Measurements from ENCODE around the gene DCP1A. TPM values are rescaled to one million over a fixed set of nuclear protein-coding genes. Genes with fewer than 3 reads are reported as not detected.

Gene DCP1A
- total and polyA plus RNA-seq, 9 of the 15 experiments (the other 6 are each of a cell fraction or from before 2014, with no cell fraction given), result 6.6 to 33.7 (median 13.3) TPM

DNA sequence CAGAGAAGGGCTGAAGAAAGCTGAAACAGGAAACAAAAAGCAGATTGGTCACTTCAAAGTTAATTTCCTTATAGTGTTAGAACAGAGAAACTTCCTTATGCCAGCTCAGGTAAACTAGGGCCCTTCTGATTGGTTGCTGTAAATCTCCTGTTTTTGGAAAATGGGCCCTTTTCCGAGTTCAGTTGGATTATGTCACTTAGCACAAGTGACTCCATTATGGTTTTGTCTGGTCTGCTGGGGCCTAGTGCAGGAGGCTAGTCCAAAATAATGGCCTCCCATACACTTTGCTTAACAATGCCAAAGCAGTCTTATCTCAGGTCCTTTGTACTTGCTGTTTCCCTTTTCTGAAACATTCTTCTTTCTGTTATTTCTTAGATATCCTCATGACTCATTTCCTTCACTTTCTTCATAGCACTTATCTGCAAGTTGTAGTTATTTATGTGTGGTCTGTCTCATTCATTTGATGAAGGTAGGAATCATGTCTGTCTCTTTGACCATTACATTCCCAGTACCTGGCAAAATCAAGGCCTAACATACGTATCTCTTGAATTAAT is 7.7 kb upstream of the DCP1A start (continued):
- TF ChIP-seq, protein P1, sequence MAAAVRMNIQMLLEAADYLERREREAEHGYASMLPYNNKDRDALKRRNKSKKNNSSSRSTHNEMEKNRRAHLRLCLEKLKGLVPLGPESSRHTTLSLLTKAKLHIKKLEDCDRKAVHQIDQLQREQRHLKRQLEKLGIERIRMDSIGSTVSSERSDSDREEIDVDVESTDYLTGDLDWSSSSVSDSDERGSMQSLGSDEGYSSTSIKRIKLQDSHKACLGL (CRISPR knock-in tag; IDR thresholded peaks at IDR 0.05; ENCODE audit: borderline replicate concordance, poor library complexity, severe bottlenecking), result peak; percentile 81
- TF ChIP-seq TRIM24 (IDR thresholded peaks at IDR 0.05) (peak in 1 of 2 experiments; percentile 68; a peak in 1 of 4 replicates), NFRKB (IDR thresholded peaks at IDR 0.05; ENCODE audit: low read depth) (no peak; the same call in 1 of the 2 replicates), ZNF41 (CRISPR knock-in tag; conservative IDR thresholded peaks at IDR 0.05) (peak; percentile 95), XRCC4 (IDR thresholded peaks at IDR 0.05; ENCODE audit: extremely low read depth, insufficient read depth, insufficient read length) (no peak), NUFIP1 (IDR thresholded peaks at IDR 0.05; ENCODE audit: partially characterized antibody) (peak; percentile 87), MTF1 (CRISPR knock-in tag; IDR thresholded peaks at IDR 0.05; ENCODE audit: borderline replicate concordance) (peak; percentile 94), GABPB1 (CRISPR knock-in tag; IDR thresholded peaks at IDR 0.05) (no peak), ZBED1 (IDR thresholded peaks at IDR 0.05) (no peak), CXXC5 (CRISPR knock-in tag; IDR thresholded peaks at IDR 0.05) (peak; percentile 94), BRD9 (IDR thresholded peaks at IDR 0.05; ENCODE audit: low read depth, partially characterized antibody) (no peak), GABPA (tag; conservative IDR thresholded peaks at IDR 0.05; ENCODE audit: low read depth) (peak; percentile 45), STAT5B (CRISPR knock-in tag; IDR thresholded peaks at IDR 0.05) (peak; percentile 81), PYGO2 (tag; IDR thresholded peaks at IDR 0.05) (peak; percentile 92), RBM39 (optimal IDR thresholded peaks at IDR 0.05; ENCODE audit: low read depth, low read length) (no peak), ZFP30 (CRISPR knock-in tag; IDR thresholded peaks at IDR 0.05; ENCODE audit: borderline replicate concordance) (no peak), ZNF140 (CRISPR knock-in tag; IDR thresholded peaks at IDR 0.05) (peak; percentile 93), TBP (optimal IDR thresholded peaks at IDR 0.05; ENCODE audit: low read depth, low read length) (no peak), BRD4 (IDR thresholded peaks at IDR 0.05) (no peak), FOSL1 (tag; conservative IDR thresholded peaks at IDR 0.05) (peak; percentile 85)
- TF ChIP-seq, protein P2, sequence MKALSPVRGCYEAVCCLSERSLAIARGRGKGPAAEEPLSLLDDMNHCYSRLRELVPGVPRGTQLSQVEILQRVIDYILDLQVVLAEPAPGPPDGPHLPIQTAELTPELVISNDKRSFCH (CRISPR knock-in tag; IDR thresholded peaks at IDR 0.05), result peak; percentile 87; the same call in 1 of the 2 replicates
- TF ChIP-seq, protein P2 (tag; IDR thresholded peaks at IDR 0.05), result peak; percentile 100
- TF ChIP-seq, protein P3, sequence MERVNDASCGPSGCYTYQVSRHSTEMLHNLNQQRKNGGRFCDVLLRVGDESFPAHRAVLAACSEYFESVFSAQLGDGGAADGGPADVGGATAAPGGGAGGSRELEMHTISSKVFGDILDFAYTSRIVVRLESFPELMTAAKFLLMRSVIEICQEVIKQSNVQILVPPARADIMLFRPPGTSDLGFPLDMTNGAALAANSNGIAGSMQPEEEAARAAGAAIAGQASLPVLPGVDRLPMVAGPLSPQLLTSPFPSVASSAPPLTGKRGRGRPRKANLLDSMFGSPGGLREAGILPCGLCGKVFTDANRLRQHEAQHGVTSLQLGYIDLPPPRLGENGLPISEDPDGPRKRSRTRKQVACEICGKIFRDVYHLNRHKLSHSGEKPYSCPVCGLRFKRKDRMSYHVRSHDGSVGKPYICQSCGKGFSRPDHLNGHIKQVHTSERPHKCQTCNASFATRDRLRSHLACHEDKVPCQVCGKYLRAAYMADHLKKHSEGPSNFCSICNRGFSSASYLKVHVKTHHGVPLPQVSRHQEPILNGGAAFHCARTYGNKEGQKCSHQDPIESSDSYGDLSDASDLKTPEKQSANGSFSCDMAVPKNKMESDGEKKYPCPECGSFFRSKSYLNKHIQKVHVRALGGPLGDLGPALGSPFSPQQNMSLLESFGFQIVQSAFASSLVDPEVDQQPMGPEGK (CRISPR knock-in tag; IDR thresholded peaks at IDR 0.05; ENCODE audit: borderline replicate concordance), result peak; percentile 87; the same call in 1 of the 2 replicates
- TF ChIP-seq, protein P4, sequence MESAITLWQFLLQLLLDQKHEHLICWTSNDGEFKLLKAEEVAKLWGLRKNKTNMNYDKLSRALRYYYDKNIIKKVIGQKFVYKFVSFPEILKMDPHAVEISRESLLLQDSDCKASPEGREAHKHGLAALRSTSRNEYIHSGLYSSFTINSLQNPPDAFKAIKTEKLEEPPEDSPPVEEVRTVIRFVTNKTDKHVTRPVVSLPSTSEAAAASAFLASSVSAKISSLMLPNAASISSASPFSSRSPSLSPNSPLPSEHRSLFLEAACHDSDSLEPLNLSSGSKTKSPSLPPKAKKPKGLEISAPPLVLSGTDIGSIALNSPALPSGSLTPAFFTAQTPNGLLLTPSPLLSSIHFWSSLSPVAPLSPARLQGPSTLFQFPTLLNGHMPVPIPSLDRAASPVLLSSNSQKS (CRISPR knock-in tag; IDR thresholded peaks at IDR 0.05), result peak; percentile 89; the same call in 1 of the 2 replicates
- TF ChIP-seq, protein P5, sequence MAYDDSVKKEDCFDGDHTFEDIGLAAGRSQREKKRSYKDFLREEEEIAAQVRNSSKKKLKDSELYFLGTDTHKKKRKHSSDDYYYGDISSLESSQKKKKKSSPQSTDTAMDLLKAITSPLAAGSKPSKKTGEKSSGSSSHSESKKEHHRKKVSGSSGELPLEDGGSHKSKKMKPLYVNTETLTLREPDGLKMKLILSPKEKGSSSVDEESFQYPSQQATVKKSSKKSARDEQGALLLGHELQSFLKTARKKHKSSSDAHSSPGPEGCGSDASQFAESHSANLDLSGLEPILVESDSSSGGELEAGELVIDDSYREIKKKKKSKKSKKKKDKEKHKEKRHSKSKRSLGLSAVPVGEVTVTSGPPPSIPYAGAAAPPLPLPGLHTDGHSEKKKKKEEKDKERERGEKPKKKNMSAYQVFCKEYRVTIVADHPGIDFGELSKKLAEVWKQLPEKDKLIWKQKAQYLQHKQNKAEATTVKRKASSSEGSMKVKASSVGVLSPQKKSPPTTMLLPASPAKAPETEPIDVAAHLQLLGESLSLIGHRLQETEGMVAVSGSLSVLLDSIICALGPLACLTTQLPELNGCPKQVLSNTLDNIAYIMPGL (CRISPR knock-in tag; IDR thresholded peaks at IDR 0.05), result no peak

Measured in K562 (cell line).